Endothelial cell of umbilical vein (primary cell): Measurements from ENCODE around the gene ECHDC1. TPM values are rescaled to one million over a fixed set of nuclear protein-coding genes. Genes with fewer than 3 reads are reported as not detected.

Experiments used
- BruUV-seq: library from RNA; stranded (reverse); fragments of 400-500 nt; replicated peaks from 2 replicates; lab custom pipeline; 2021; lab: Mats Ljungman, UMichigan
- CTCF ChIA-PET: fragments of 300-600, 350-600 bp; sonication (Branson Sonifier 250); formaldehyde crosslinking; loops from one replicate; lab custom pipeline; 2021; ENCODE audit warnings: antibody characterized with exemption, inconsistent platforms; lab: Charles Lee
- POLR2A ChIA-PET: fragments of 300-600, 350-600 bp; sonication (Branson Sonifier 250); formaldehyde crosslinking; loops from one replicate; lab custom pipeline; 2021; ENCODE audit warnings: antibody characterized with exemption, inconsistent platforms; lab: Charles Lee
- DNase-seq: peaks from one replicate; pipeline ENCODE4 v3.0.0-alpha.2; 2011; ENCODE audit warnings: low read depth, low spot score
- FAIRE-seq: peaks from 2 replicates; lab custom pipeline; 2011; peaks lifted over from hg19 to GRCh38; lab: Jason Lieb, UNC
- H2AFZ ChIP-seq: 2 replicates; pipeline ENCODE4 v1.6.0; 2012; ENCODE audit warnings: low read depth, low read length, control low read depth, inconsistent platforms
- H3K27ac ChIP-seq: 2 replicates; pipeline ENCODE4 v1.5.1; 2011; ENCODE audit warnings: low read depth, mild to moderate bottlenecking, control low read depth, low read length, moderate library complexity; ENCODE audit not compliant: insufficient read depth
- H3K27me3 ChIP-seq, 2 experiments: 2 replicates each; pipeline versions ENCODE4 v1.6.0 to v1.6.1; 2011; ENCODE audit warnings: low read length in 2 of 2, mixed read lengths in 1 of 2; ENCODE audit not compliant: control insufficient read depth in 2 of 2, insufficient read depth in 2 of 2
- H3K36me3 ChIP-seq, 2 experiments: 2 replicates in 1 of 2; 3 replicates in 1 of 2; pipeline ENCODE4 v1.5.1; 2011; ENCODE audit warnings: low read length in 2 of 2, mild to moderate bottlenecking in 1 of 2, moderate library complexity in 1 of 2; ENCODE audit not compliant: control insufficient read depth in 2 of 2, insufficient read depth in 2 of 2; ENCODE audit errors: extremely low read depth in 1 of 2
- H3K4me1 ChIP-seq: 3 replicates; pipeline ENCODE4 v1.5.1; 2011; ENCODE audit warnings: mild to moderate bottlenecking, low read length; ENCODE audit not compliant: control insufficient read depth, insufficient read depth; ENCODE audit errors: extremely low read depth
- H3K4me2 ChIP-seq: 2 replicates; pipeline ENCODE4 v1.6.1; 2011; ENCODE audit warnings: low read length, control low read depth, mixed read lengths; ENCODE audit not compliant: insufficient read depth
- H3K4me3 ChIP-seq, 3 experiments: fragments of 200-600 bp in 1 of 3; sonication (generic), shearing (Covaris generic) in 1 of 3; replicated peaks in 1 of 3; 2 replicates each; pipeline ENCODE4 v1.5.1; 2011 to 2016; ENCODE audit warnings: control low read depth in 3 of 3, low read length in 3 of 3, mild to moderate bottlenecking in 2 of 3, inconsistent platforms in 1 of 3, low read depth in 1 of 3, moderate library complexity in 1 of 3; ENCODE audit not compliant: insufficient read depth in 1 of 3
- H3K79me2 ChIP-seq: 2 replicates; pipeline ENCODE4 v1.6.0; 2012; ENCODE audit warnings: low read length, inconsistent platforms; ENCODE audit not compliant: control insufficient read depth, insufficient read depth
- H3K9ac ChIP-seq: replicated peaks from 2 replicates; pipeline ENCODE3; 2011; ENCODE audit warnings: low read length, control low read depth; ENCODE audit not compliant: insufficient read depth; ENCODE audit errors: extremely low read depth
- H3K9me1 ChIP-seq: replicated peaks from 3 replicates; pipeline ENCODE4 v1.6.0; 2011; ENCODE audit warnings: mild to moderate bottlenecking, low read length; ENCODE audit not compliant: control insufficient read depth, insufficient read depth; ENCODE audit errors: extremely low read depth
- H3K9me3 ChIP-seq: replicated peaks from 2 replicates; pipeline ENCODE4 v1.5.1; 2012; ENCODE audit warnings: low read length, inconsistent platforms; ENCODE audit not compliant: control insufficient read depth, insufficient read depth
- H4K20me1 ChIP-seq: replicated peaks from 2 replicates; pipeline ENCODE3; 2011; ENCODE audit warnings: mild to moderate bottlenecking, low read length; ENCODE audit not compliant: control insufficient read depth, insufficient read depth; ENCODE audit errors: extremely low read depth
- CTCF ChIP-seq, 2 donors: IDR thresholded peaks; 1 replicate in 1 of 2; 2 replicates in 1 of 2; pipeline ENCODE4 v1.5.1; 2011; ENCODE audit warnings: low read length in 2 of 2, mild to moderate bottlenecking in 2 of 2, moderate library complexity in 2 of 2, control low read depth in 1 of 2, inconsistent platforms in 1 of 2, low read depth in 1 of 2; ENCODE audit not compliant: insufficient read depth in 1 of 2; ENCODE audit errors: extremely low read depth in 1 of 2
- EZH2 ChIP-seq: IDR thresholded peaks from 2 replicates; pipeline ENCODE4 v1.6.1; 2012; ENCODE audit warnings: borderline replicate concordance, low read depth, mild to moderate bottlenecking, moderate library complexity, low read length, inconsistent platforms; ENCODE audit not compliant: severe bottlenecking
- FOS ChIP-seq: IDR thresholded peaks from 2 replicates; pipeline ENCODE4 v1.6.1; 2011; ENCODE audit warnings: mild to moderate bottlenecking, low read length, moderate library complexity, borderline replicate concordance; ENCODE audit not compliant: insufficient read depth
- GATA2 ChIP-seq: IDR thresholded peaks from 2 replicates; pipeline ENCODE4 v1.7.0; 2011; ENCODE audit warnings: low read depth, mild to moderate bottlenecking, moderate library complexity, mixed read lengths, low read length; ENCODE audit not compliant: insufficient read length, insufficient read depth
- JUN ChIP-seq: IDR thresholded peaks from 2 replicates; pipeline ENCODE4 v1.6.1; 2011; ENCODE audit warnings: borderline replicate concordance, low read depth; ENCODE audit not compliant: insufficient read length, insufficient read depth
- MAX ChIP-seq: IDR thresholded peaks from 2 replicates; pipeline ENCODE4 v1.6.1; 2011; ENCODE audit not compliant: insufficient read depth, insufficient read length
- MYC ChIP-seq: IDR thresholded peaks from one replicate; pipeline ENCODE4 v1.6.1; 2011; ENCODE audit warnings: mild to moderate bottlenecking, low read depth, low read length
- POLR2A ChIP-seq: IDR thresholded peaks from 2 replicates; pipeline ENCODE4 v1.6.1; 2012; ENCODE audit warnings: low read depth, mild to moderate bottlenecking, control low read depth, low read length
- POLR2AphosphoS5 ChIP-seq: IDR thresholded peaks from 2 replicates; pipeline ENCODE4 v1.6.1; 2012; ENCODE audit warnings: low read depth, mild to moderate bottlenecking, control low read depth, low read length, moderate library complexity; ENCODE audit not compliant: insufficient read depth
- dilution Hi-C: fragments of 300-500 bp; cut with MboI; formaldehyde crosslinking; loops from one replicate; pipeline ENCODE4 v1.15.0; 2019; ENCODE audit warnings: low sequenced_read_pairs; ENCODE audit not compliant: extremely low pct_ligation_motif_present
- intact Hi-C: fragments of 100-400 bp; cut with micrococcal nuclease; formaldehyde crosslinking; loops from one replicate; pipeline ENCODE4 v1.10.0; 2022
- polyA plus RNA-seq, 4 experiments: library from polyadenylated mRNA; depleted of rRNA in 3 of 4; stranded (reverse) in 3 of 4; unstranded in 1 of 4; fragments of >200 nt; gene quantifications; 2 replicates each; pipeline versions ENCODE4 v1.2.1 to v1.2.3, GENCODE V29; 2011 to 2012; ENCODE audit warnings: missing spikeins in 1 of 4
- total RNA-seq: library from RNA; stranded (reverse); gene quantifications from 2 replicates; pipeline ENCODE4 v1.2.3, GENCODE V29; 2021

The ECHDC1 gene
- total and polyA plus RNA-seq, 2 donors (not counting 3 experiments of a cell fraction or from before 2014, with no cell fraction given), result 8.1 to 36.8 TPM

- Histone ChIP-seq H2AFZ (no peak overlapping the region), H3K9me3 (no peaks in the 10 kb centered on the region), H3K4me2 (no peak overlapping the region), H3K4me3 (no peak overlapping the region), H3K9me1 (no peaks in the 10 kb centered on the region), H3K27me3 (no peaks in the 10 kb centered on the region), H3K36me3 (peaks cover 11 to 17% of the 10 kb centered on the region in 2 experiments), H3K9ac (no peak overlapping the region), H3K27ac (no peak overlapping the region), H4K20me1 (no peaks in the 10 kb centered on the region), H3K79me2 (peaks cover 2% of the 10 kb centered on the region), H3K4me1 (no peaks in the 10 kb centered on the region)
- intact Hi-C loops, result no loop called here
- FAIRE-seq (no peak), DNase-seq (no peak)
- TSS peak; percentile 36 for BruUV-seq
- TF ChIP-seq GATA2 (no peak), JUN (no peak), POLR2A (no peak), CTCF (IDR thresholded peaks at IDR 0.05; ENCODE audit: extremely low read depth in 1 of 2, insufficient read depth in 1 of 2, low read depth in 1 of 2, low read length in 2 of 2) (no peak), EZH2 (no peak), MYC (no peak), MAX (no peak), FOS (no peak), POLR2AphosphoS5 (no peak)
- dilution Hi-C loops, result no loop called here
- POLR2A ChIA-PET, result interaction anchor here (1.1 kb wide), 1 partner anchor 24 kb away, joined by 3 read pairs; the partner anchor contains the start of gene RNF146
- CTCF ChIA-PET, result interaction anchor here (0.8 to 1.6 kb wide), 4 partner anchors 11 to 130 kb away, joined by 3 to 13 read pairs (median 3); no protein-coding TSS in a partner anchor
Measured at GRCh38 chr6:127289934-127290333, 53.5 kb downstream of the ECHDC1 start.
